ENCODE results near the gene CHST9. TPM values are rescaled to one million over a fixed set of nuclear protein-coding genes. Genes with fewer than 3 reads are reported as not detected.

CHST9 gene
- total and polyA plus RNA-seq, 3 experiments from 2014 or later = not detected

- Histone ChIP-seq H3K4me3 (ENCODE audit: low read length) (no peak overlapping the region), H3K36me3 (ENCODE audit: insufficient read depth, low read length) (no peaks in the 10 kb centered on the region), H3K27ac (ENCODE audit: low read depth, low read length) (no peak overlapping the region), H3K9me3 (ENCODE audit: low read length) (no peaks in the 10 kb centered on the region), H3K4me1 (ENCODE audit: insufficient read depth, low read length) (no peaks in the 10 kb centered on the region), H3K27me3 (ENCODE audit: insufficient read depth, low read length, poor library complexity, severe bottlenecking) (no peaks in the 10 kb centered on the region)
- DNase-seq = no peak
- Mint-ChIP-seq H3K27ac (no peak overlapping the region), H3K27me3 (no peaks in the 10 kb centered on the region), H3K36me3 (no peaks in the 10 kb centered on the region), H3K4me1 (no peaks in the 10 kb centered on the region), H3K4me3 (no peak overlapping the region), H3K9me3 (peaks cover 0 to 13% (median 5%) of the 10 kb centered on the region in 5 donors)
- CTCF ChIA-PET = no interaction called here
- POLR2A ChIA-PET = no interaction called here
Observed at GRCh38 chr18:26875040-26875654, 310.0 kb downstream of the CHST9 start.

DNA sequence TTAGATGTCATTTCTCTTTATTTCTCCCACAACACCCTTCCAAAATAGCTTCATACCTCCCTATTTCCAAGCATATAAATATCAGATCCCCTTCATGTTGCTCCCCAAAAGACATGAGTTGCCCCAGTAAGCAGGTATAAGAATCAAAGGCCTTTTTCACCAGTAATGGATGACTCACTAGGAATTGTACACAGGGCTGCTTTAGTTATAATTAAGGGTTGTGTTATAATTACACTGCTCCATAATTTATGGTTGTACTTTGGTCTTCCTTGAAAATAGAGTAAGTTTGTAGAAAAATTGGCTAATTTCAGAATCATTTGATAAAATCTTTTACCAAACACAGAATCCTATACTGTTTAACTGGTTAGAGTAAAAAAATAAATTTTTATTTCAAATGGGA, 310.8 kb downstream of the CHST9 start:
- Mint-ChIP-seq H3K27me3 (no peaks in the 10 kb centered on the region), H3K36me3 (no peaks in the 10 kb centered on the region), H3K27ac (no peak overlapping the region), H3K4me1 (no peaks in the 10 kb centered on the region), H3K4me3 (no peak overlapping the region), H3K9me3 (peaks cover 0 to 13% (median 5%) of the 10 kb centered on the region in 5 donors)
- no peaks in the 10 kb centered on the region for H3K9me3 ChIP-seq (ENCODE audit: low read length)
- ChIA-PET CTCF (no interaction called here), POLR2A (no interaction called here)
- H3K4me1 ChIP-seq (ENCODE audit: insufficient read depth, low read length) = no peaks in the 10 kb centered on the region
- no peak overlapping the region for H3K27ac ChIP-seq (ENCODE audit: low read depth, low read length)
- no peak for DNase-seq
- no peak overlapping the region for H3K4me3 ChIP-seq (ENCODE audit: low read length)
- no peaks in the 10 kb centered on the region for H3K27me3 ChIP-seq (ENCODE audit: insufficient read depth, low read length, poor library complexity, severe bottlenecking)
- H3K36me3 ChIP-seq (ENCODE audit: insufficient read depth, low read length) = no peaks in the 10 kb centered on the region

DNA sequence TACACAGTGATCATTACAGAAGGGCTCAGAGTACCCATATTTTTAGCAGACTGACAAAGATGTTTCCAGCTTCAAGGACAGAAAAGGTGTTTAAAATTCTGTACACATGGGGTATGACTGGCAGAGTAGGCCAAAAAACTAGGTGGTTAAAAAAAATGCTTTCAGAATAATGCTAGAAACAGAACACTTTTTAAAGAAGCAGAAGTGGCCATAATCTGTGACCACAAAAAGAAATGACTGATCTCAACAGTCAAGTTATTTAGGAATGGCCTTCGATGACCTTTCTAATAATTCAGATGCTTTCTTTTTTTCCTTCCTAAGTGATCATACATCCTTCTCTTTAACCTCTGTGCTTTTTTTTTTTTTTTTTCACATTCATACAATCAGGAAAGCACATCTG, 315.5 kb downstream of the CHST9 start:
- Histone ChIP-seq H3K9me3 (ENCODE audit: low read length) (no peaks in the 10 kb centered on the region), H3K4me1 (ENCODE audit: insufficient read depth, low read length) (no peaks in the 10 kb centered on the region), H3K27ac (ENCODE audit: low read depth, low read length) (no peak overlapping the region), H3K36me3 (ENCODE audit: insufficient read depth, low read length) (no peaks in the 10 kb centered on the region), H3K27me3 (ENCODE audit: insufficient read depth, low read length, poor library complexity, severe bottlenecking) (no peaks in the 10 kb centered on the region), H3K4me3 (ENCODE audit: low read length) (no peak overlapping the region)
- no peak for DNase-seq
- no peaks in the 10 kb centered on the region for H3K4me1 Mint-ChIP-seq
- no peak overlapping the region for H3K4me3 Mint-ChIP-seq
- no peaks in the 10 kb centered on the region for H3K36me3 Mint-ChIP-seq
- CTCF ChIA-PET = no interaction called here
- no peak overlapping the region for H3K27ac Mint-ChIP-seq
- POLR2A ChIA-PET = no interaction called here
- peaks cover 4 to 11% (median 6%) of the 10 kb centered on the region in 5 donors for H3K9me3 Mint-ChIP-seq
- H3K27me3 Mint-ChIP-seq = no peaks in the 10 kb centered on the region

- POLR2A ChIA-PET = no interaction called here
- peaks cover 0 to 4% of the 10 kb centered on the region in 2 donors for H3K27me3 Mint-ChIP-seq
- H3K4me3 Mint-ChIP-seq = no peak overlapping the region
- no peaks in the 10 kb centered on the region for H3K27me3 ChIP-seq (ENCODE audit: insufficient read depth, low read length, poor library complexity, severe bottlenecking)
- no peak overlapping the region for H3K27ac Mint-ChIP-seq
- H3K4me3 ChIP-seq (ENCODE audit: low read length) = no peak overlapping the region
- no peaks in the 10 kb centered on the region for H3K4me1 ChIP-seq (ENCODE audit: insufficient read depth, low read length)
- no peaks in the 10 kb centered on the region for H3K36me3 ChIP-seq (ENCODE audit: insufficient read depth, low read length)
- no peaks in the 10 kb centered on the region for H3K36me3 Mint-ChIP-seq
- H3K27ac ChIP-seq (ENCODE audit: low read depth, low read length) = no peak overlapping the region
- no peaks in the 10 kb centered on the region for H3K4me1 Mint-ChIP-seq
- H3K9me3 Mint-ChIP-seq = peaks cover 4 to 9% (median 8%) of the 10 kb centered on the region in 5 donors
- no peak for DNase-seq
- no peaks in the 10 kb centered on the region for H3K9me3 ChIP-seq (ENCODE audit: low read length)
- CTCF ChIA-PET = no interaction called here
Observed at GRCh38 chr18:26868968-26869586, 316.0 kb downstream of the CHST9 start.

- Histone ChIP-seq H3K4me3 (ENCODE audit: low read length) (no peak overlapping the region), H3K9me3 (ENCODE audit: low read length) (no peaks in the 10 kb centered on the region), H3K36me3 (ENCODE audit: insufficient read depth, low read length) (no peaks in the 10 kb centered on the region), H3K27ac (ENCODE audit: low read depth, low read length) (no peak overlapping the region), H3K4me1 (ENCODE audit: insufficient read depth, low read length) (no peaks in the 10 kb centered on the region), H3K27me3 (ENCODE audit: insufficient read depth, low read length, poor library complexity, severe bottlenecking) (no peaks in the 10 kb centered on the region)
- no peak for DNase-seq
- H3K4me1 Mint-ChIP-seq = no peaks in the 10 kb centered on the region
- H3K27me3 Mint-ChIP-seq = peaks cover 2 to 4% of the 10 kb centered on the region in 2 donors
- CTCF ChIA-PET = no interaction called here
- peaks cover 4 to 10% (median 7%) of the 10 kb centered on the region in 5 donors for H3K9me3 Mint-ChIP-seq
- POLR2A ChIA-PET = no interaction called here
- no peak overlapping the region for H3K4me3 Mint-ChIP-seq
- no peak overlapping the region for H3K27ac Mint-ChIP-seq
- no peaks in the 10 kb centered on the region for H3K36me3 Mint-ChIP-seq
Observed at GRCh38 chr18:26867471-26867870, 317.6 kb downstream of the CHST9 start.

GRCh38 chr18:26865557-26865956, 319.6 kb downstream of the CHST9 start, which contains the start of gene AQP4:
AQP4 (minus strand) TSS chr18:26865707; CDS start chr18:26865689, 18 bp downstream.
- H3K4me3 ChIP-seq (ENCODE audit: low read length) = no peak within 1 kb of the TSS
- H3K27me3 ChIP-seq (ENCODE audit: insufficient read depth, low read length, poor library complexity, severe bottlenecking) = no peaks in the 10 kb centered on the region
- CTCF ChIA-PET = no interaction called here
- no peak for DNase-seq
- H3K4me1 ChIP-seq (ENCODE audit: insufficient read depth, low read length) = no peaks in the 10 kb centered on the region
- Mint-ChIP-seq H3K4me1 (no peaks in the 10 kb centered on the region), H3K4me3 (no peak within 1 kb of the TSS), H3K27me3 (peaks cover 2 to 4% of the 10 kb centered on the region in 2 donors), H3K27ac (no peak within 1 kb of the TSS), H3K36me3 (no peaks in the 10 kb centered on the region), H3K9me3 (peaks cover 4 to 10% (median 5%) of the 10 kb centered on the region in 5 donors)
- no peaks in the 10 kb centered on the region for H3K9me3 ChIP-seq (ENCODE audit: low read length)
- H3K36me3 ChIP-seq (ENCODE audit: insufficient read depth, low read length) = no peaks in the 10 kb centered on the region
- no peak within 1 kb of the TSS for H3K27ac ChIP-seq (ENCODE audit: low read depth, low read length)
- POLR2A ChIA-PET = no interaction called here

DNA sequence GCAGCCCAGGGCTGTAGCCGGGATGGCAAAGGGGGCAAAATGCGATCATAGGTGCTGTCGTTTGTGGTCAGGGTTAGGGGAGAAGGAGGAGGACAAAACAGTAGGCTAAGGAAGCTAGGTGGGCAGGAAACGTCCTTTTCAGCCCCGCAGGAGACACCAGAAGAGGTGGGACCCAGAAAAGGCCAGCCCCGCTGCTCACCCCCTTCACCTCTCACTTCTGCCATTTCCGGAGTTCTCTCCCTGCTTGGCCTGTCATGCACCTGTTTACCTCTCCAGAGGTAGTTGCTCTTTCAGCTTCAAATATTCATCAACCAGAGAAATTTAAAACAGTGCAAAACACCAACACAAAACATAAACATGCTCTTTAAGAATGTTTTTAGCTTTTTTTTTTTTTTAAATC, 320.4 kb downstream of the CHST9 start:
- peaks cover 2 to 4% of the 10 kb centered on the region in 2 donors for H3K27me3 Mint-ChIP-seq
- Histone ChIP-seq H3K4me3 (ENCODE audit: low read length) (no peak overlapping the region), H3K27me3 (ENCODE audit: insufficient read depth, low read length, poor library complexity, severe bottlenecking) (no peaks in the 10 kb centered on the region), H3K27ac (ENCODE audit: low read depth, low read length) (no peak overlapping the region), H3K36me3 (ENCODE audit: insufficient read depth, low read length) (no peaks in the 10 kb centered on the region), H3K4me1 (ENCODE audit: insufficient read depth, low read length) (no peaks in the 10 kb centered on the region), H3K9me3 (ENCODE audit: low read length) (no peaks in the 10 kb centered on the region)
- no peaks in the 10 kb centered on the region for H3K4me1 Mint-ChIP-seq
- DNase-seq = no peak
- no peak overlapping the region for H3K4me3 Mint-ChIP-seq
- peaks cover 4 to 10% (median 5%) of the 10 kb centered on the region in 5 donors for H3K9me3 Mint-ChIP-seq
- H3K36me3 Mint-ChIP-seq = no peaks in the 10 kb centered on the region
- ChIA-PET POLR2A (no interaction called here), CTCF (no interaction called here)
- H3K27ac Mint-ChIP-seq = no peak overlapping the region

DNA sequence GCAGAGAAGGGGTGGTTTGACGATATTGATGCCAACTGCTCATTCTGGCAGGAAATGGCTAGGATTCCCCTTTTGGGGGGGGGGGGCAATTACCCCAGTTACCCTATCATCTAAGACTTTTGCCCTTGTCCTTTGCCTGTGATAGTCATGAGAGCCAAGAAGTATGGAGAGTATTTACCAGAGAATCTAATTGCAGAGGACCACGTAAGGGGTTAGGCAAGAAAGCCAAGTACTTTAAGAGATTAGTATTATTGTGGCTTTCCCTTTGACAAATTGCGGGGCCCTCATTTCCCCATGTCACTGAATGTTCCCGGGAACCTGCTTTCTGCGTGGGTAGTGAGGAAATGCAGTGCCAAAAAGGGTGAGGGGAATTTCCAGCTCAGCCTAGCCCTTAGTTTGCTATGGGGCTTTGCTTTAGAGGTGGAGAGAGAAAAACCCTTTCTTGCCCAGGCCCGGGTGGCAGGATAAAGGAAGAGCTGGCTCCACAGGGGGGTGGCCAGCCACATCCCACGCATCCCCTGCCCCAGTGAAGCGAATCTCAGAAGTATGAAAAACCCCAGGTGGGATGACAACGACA, 321.1 kb downstream of the CHST9 start:
- Mint-ChIP-seq H3K4me1 (no peaks in the 10 kb centered on the region), H3K9me3 (peaks cover 4 to 10% (median 5%) of the 10 kb centered on the region in 5 donors), H3K27me3 (peaks cover 2 to 4% of the 10 kb centered on the region in 2 donors), H3K27ac (peak overlapping the region in 1 of 8 donors; percentile 83), H3K36me3 (no peaks in the 10 kb centered on the region), H3K4me3 (no peak overlapping the region)
- Histone ChIP-seq H3K36me3 (ENCODE audit: insufficient read depth, low read length) (no peaks in the 10 kb centered on the region), H3K27ac (ENCODE audit: low read depth, low read length) (no peak overlapping the region), H3K9me3 (ENCODE audit: low read length) (no peaks in the 10 kb centered on the region), H3K4me1 (ENCODE audit: insufficient read depth, low read length) (no peaks in the 10 kb centered on the region), H3K4me3 (ENCODE audit: low read length) (no peak overlapping the region), H3K27me3 (ENCODE audit: insufficient read depth, low read length, poor library complexity, severe bottlenecking) (no peaks in the 10 kb centered on the region)
- POLR2A ChIA-PET = no interaction called here
- no peak for DNase-seq
- CTCF ChIA-PET = no interaction called here
